ENCODE data around the gene SRP19.
A peak's percentile ranks its signal among the peaks of the same experiment; 100 is the strongest.
"Not testable (repeated sequence)": the region's sequence is repeated elsewhere in the genome, so short reads cannot be mapped to it uniquely, and the experiment has no call there.

SRP19 gene

GRCh38 chr5:112870966-112871365 is 9.9 kb downstream of the SRP19 start:
- DNase-seq, result no peak

DNA sequence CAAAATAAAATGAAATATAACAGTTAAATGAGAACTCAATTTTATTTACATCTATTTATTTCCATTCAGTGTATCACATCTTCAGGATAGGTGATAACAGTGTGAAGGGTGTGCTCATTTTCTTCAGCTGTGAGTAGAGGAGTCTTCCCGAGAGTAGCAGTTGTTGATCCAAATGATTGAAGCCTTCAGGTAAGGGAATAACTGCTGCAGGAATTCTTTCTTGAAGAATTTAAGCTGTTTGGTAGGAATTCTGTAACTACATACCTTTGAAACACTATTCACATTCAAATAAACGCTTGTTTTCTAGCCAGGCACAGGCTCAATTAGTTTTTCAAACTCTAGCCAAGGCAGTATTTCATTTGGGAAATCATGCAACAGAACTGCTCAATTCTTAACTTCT is 15.3 kb downstream of the SRP19 start:
- no peak for DNase-seq

GRCh38 chr5:112878101-112878500 is 17.0 kb downstream of the SRP19 start:
- no peak for DNase-seq

GRCh38 chr5:112878760-112879159 is 17.7 kb downstream of the SRP19 start:
- DNase-seq, result no peak

GRCh38 chr5:112880219-112880964 is 19.3 kb downstream of the SRP19 start:
- DNase-seq, result no peak

GRCh38 chr5:112883192-112883591 is 22.1 kb downstream of the SRP19 start:
- no peak for DNase-seq

DNA sequence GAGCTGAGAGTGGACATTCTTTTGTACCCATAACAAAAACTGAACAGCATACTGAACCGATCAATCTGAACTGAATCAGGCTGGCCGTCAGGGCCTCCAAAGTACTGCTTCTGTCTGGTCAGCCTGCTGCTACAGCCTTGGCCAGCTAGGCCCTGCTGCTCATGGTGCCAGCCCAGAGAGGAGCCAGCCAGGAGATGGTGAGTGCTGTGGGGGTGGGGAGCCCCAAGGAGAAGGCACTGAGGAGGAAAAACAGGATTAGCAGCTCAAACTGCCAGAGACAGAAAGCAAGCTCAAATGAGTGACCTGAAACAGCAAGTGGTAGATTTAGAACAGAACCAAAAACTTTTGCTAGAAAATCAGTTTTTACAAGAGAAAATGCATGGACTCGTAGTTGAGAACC is 23.9 kb downstream of the SRP19 start:
- peak in 42 of 56 donors; percentile 5 to 75 (median 32) for DNase-seq

- DNase-seq, result no peak
Measured at GRCh38 chr5:112886975-112887374, 25.9 kb downstream of the SRP19 start.

GRCh38 chr5:112892066-112892465 is 31.0 kb downstream of the SRP19 start:
- DNase-seq, result not testable (repeated sequence)

GRCh38 chr5:112892776-112893175 is 31.7 kb downstream of the SRP19 start:
- no peak for DNase-seq

GRCh38 chr5:112895682-112896081 is 34.6 kb downstream of the SRP19 start:
- peak in 2 of 56 donors; percentile 8 to 13 for DNase-seq

GRCh38 chr5:112902561-112902960 is 41.5 kb downstream of the SRP19 start:
- DNase-seq, result no peak

- not testable (repeated sequence) for DNase-seq
Measured at GRCh38 chr5:112904996-112905395, 43.9 kb downstream of the SRP19 start.

- DNase-seq, result no peak
Measured at GRCh38 chr5:112906637-112907036, 45.5 kb downstream of the SRP19 start.

GRCh38 chr5:112907166-112907631 is 46.1 kb downstream of the SRP19 start:
- peak in 1 of 56 donors; percentile 3 for DNase-seq

DNA sequence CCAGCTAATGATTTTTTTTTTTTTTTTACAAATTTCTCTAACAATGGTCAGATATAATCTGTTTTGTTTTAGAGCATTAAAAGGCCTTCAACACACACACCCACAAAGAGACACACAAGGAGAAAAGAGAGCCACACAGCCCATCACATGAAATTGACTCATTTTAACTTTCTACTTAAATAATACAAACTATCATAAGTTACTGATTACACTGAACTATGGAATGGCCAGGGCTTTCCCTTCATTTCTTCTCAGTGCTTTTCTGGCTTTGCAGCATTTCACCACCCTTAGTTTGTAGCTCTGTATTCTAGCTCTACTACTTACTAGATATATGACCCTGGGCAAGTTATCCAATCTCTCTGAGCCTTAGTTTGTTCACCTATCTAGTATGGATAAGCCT is 47.8 kb downstream of the SRP19 start:
- DNase-seq, result no peak

GRCh38 chr5:112910529-112910928 is 49.4 kb downstream of the SRP19 start:
- no peak for DNase-seq

DNA sequence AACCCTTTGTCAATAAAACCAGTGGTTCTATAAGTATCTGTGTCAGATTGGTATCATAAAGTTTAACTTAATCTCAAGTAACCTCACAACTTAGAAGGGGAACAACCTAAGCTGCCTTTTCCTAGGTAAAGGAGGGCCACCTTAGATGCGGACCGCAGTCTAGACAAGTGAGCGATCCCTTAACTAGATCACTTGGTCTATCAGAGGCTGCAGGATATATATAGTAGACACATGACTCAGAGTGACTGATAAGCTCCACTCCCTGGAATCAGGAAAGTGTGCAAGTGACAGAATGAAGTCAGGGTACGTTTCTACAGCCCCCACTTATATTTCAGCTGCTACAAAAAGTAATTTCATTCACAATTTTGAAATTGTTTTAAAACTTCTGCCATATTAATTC is 53.5 kb downstream of the SRP19 start:
- no peak for DNase-seq

GRCh38 chr5:112915831-112916230 is 54.7 kb downstream of the SRP19 start:
- DNase-seq, result no peak

DNA sequence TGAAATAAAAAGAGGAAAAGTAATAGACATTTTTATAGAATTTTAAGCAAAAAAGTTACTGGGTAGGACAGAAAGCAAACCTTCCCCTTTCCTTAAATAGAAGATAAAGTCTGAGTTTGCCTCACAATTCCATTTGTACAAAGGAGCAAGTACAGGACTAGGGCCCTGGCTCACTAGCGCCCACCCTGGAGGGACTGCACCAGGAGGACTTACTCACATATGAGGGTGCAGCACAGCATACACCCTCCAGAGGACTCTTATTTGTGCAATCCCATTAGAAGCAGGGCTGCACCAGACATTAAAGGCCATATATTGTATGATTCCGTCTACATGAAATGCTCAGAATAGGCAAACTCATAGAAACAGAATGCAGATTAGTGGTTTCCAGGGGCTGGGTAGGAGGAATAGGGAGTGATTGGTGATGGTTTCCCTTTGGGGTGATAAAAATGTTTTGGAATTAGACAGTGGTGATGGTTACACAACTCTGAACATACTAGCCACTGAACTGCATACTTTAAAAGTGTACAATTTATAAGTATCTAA is 56.4 kb downstream of the SRP19 start:
- no peak for DNase-seq

GRCh38 chr5:112918136-112918535 is 57.0 kb downstream of the SRP19 start:
- DNase-seq, result no peak

- no peak for DNase-seq
Measured at GRCh38 chr5:112918679-112919078, 57.6 kb downstream of the SRP19 start.
